Neutrophil (primary cell): ENCODE data around the gene UIMC1.

ENCODE experiments used
- H3K27ac ChIP-seq: fragments of 200-600 bp; sonication (generic); 2 replicates; pipeline ENCODE4 v1.5.1; 2016; ENCODE audit warnings: mild to moderate bottlenecking, moderate library complexity
- H3K27me3 ChIP-seq: fragments of 200-600 bp; sonication (generic); 2 replicates; pipeline ENCODE4 v1.6.0; 2016; ENCODE audit warnings: mild to moderate bottlenecking
- H3K36me3 ChIP-seq: fragments of 200-600 bp; sonication (generic); 2 replicates; pipeline ENCODE4 v1.5.1; 2017
- H3K4me1 ChIP-seq, 2 experiments: fragments of 200-600 bp in 1 of 2; sonication (generic) in 1 of 2; 1 replicate in 1 of 2; 2 replicates in 1 of 2; pipeline versions ENCODE4 v1.5.1 to v1.6.1; 2013 to 2016; ENCODE audit warnings: low read depth in 1 of 2, low read length in 1 of 2, mild to moderate bottlenecking in 1 of 2, moderate library complexity in 1 of 2; ENCODE audit not compliant: control insufficient read depth in 1 of 2, insufficient read depth in 1 of 2
- H3K4me3 ChIP-seq, 2 experiments: fragments of 200-600 bp in 1 of 2; sonication (generic) in 1 of 2; 1 replicate in 1 of 2; 2 replicates in 1 of 2; pipeline ENCODE4 v1.5.1; 2013 to 2016; ENCODE audit warnings: low read depth in 1 of 2, low read length in 1 of 2, mild to moderate bottlenecking in 1 of 2, moderate library complexity in 1 of 2
- H3K9me3 ChIP-seq: fragments of 200-600 bp; sonication (generic); 2 replicates; pipeline ENCODE4 v1.5.1; 2016
- TF ChIP-seq, protein P1 (sequence below): fragments of 200-600 bp; sonication (generic); IDR thresholded peaks from 2 replicates; pipeline ENCODE4 v1.5.1; 2016; ENCODE audit warnings: antibody characterized with exemption

UIMC1 gene

DNA sequence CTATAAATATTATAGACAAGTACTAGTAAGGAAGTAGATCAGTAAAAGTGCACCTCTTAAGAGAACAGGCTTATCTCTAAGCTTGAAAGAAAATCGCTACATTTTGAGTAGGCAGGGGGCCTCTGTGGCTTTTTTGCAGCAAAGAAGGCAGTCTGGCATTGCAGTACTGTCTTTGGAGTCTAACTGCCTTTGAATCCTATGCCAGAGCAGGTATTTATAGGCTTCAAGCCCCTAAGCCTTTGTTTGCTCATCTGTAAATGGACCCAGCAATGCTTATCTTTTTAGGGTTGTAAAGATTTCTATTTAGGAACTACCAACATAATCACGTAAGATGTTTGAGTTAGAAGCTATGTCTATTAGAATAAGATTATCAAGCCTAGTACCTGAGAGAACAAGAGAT, 83.8 kb downstream of the UIMC1 start:
- no peaks in the 10 kb centered on the region for H3K9me3 ChIP-seq
- H3K4me1 ChIP-seq: peaks cover 0 to under 1% of the 10 kb centered on the region in 2 experiments
- H3K27ac ChIP-seq: no peak overlapping the region
- H3K36me3 ChIP-seq: no peaks in the 10 kb centered on the region
- H3K4me3 ChIP-seq: no peak overlapping the region
- H3K27me3 ChIP-seq: no peaks in the 10 kb centered on the region
- TF ChIP-seq, protein P1, sequence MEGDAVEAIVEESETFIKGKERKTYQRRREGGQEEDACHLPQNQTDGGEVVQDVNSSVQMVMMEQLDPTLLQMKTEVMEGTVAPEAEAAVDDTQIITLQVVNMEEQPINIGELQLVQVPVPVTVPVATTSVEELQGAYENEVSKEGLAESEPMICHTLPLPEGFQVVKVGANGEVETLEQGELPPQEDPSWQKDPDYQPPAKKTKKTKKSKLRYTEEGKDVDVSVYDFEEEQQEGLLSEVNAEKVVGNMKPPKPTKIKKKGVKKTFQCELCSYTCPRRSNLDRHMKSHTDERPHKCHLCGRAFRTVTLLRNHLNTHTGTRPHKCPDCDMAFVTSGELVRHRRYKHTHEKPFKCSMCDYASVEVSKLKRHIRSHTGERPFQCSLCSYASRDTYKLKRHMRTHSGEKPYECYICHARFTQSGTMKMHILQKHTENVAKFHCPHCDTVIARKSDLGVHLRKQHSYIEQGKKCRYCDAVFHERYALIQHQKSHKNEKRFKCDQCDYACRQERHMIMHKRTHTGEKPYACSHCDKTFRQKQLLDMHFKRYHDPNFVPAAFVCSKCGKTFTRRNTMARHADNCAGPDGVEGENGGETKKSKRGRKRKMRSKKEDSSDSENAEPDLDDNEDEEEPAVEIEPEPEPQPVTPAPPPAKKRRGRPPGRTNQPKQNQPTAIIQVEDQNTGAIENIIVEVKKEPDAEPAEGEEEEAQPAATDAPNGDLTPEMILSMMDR: no peak

DNA sequence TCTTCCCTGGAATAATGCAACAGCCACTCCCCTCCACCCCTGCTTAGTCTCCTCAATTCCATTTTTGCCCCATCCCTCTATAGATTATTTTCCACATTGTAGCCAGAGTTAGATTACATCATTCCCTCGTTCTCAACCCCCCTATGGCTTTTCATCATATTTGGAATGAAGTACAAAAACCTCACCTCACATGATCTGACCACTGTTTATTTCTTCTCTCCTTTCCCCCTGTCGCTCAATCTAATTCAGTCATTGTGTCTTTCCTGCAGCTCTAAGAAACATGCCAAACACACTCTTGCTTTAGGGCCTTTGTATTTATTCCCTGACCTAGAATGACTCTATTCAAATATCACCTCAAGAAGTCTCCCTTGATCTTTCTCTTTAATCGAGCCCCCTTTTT, 84.9 kb downstream of the UIMC1 start:
- Histone ChIP-seq H3K4me3 (no peak overlapping the region), H3K4me1 (no peaks in the 10 kb centered on the region), H3K9me3 (no peaks in the 10 kb centered on the region), H3K27ac (no peak overlapping the region), H3K36me3 (no peaks in the 10 kb centered on the region), H3K27me3 (no peaks in the 10 kb centered on the region)
- TF ChIP-seq, protein P1: no peak

- Histone ChIP-seq H3K4me1 (no peaks in the 10 kb centered on the region), H3K27ac (no peak overlapping the region), H3K27me3 (no peaks in the 10 kb centered on the region), H3K9me3 (no peaks in the 10 kb centered on the region), H3K4me3 (no peak overlapping the region), H3K36me3 (no peaks in the 10 kb centered on the region)
- TF ChIP-seq, protein P1: no peak
Measured at GRCh38 chr5:176918613-176919012, 88.0 kb downstream of the UIMC1 start.

GRCh38 chr5:176916337-176916736, 90.2 kb downstream of the UIMC1 start:
- no peak overlapping the region for H3K27ac ChIP-seq

GRCh38 chr5:176915906-176916305, 90.7 kb downstream of the UIMC1 start:
- TF ChIP-seq, protein P1: no peak
- H3K36me3 ChIP-seq: no peaks in the 10 kb centered on the region
- H3K4me3 ChIP-seq: no peak overlapping the region
- H3K4me1 ChIP-seq: no peaks in the 10 kb centered on the region
- no peak overlapping the region for H3K27ac ChIP-seq
- no peaks in the 10 kb centered on the region for H3K27me3 ChIP-seq
- no peaks in the 10 kb centered on the region for H3K9me3 ChIP-seq

More at GRCh38 chr5:176916337-176916736, 90.2 kb downstream of the UIMC1 start:
- H3K4me1 ChIP-seq: no peaks in the 10 kb centered on the region
- no peaks in the 10 kb centered on the region for H3K9me3 ChIP-seq
- TF ChIP-seq, protein P1: no peak
- no peaks in the 10 kb centered on the region for H3K27me3 ChIP-seq
- no peaks in the 10 kb centered on the region for H3K36me3 ChIP-seq
- H3K4me3 ChIP-seq: no peak overlapping the region

DNA sequence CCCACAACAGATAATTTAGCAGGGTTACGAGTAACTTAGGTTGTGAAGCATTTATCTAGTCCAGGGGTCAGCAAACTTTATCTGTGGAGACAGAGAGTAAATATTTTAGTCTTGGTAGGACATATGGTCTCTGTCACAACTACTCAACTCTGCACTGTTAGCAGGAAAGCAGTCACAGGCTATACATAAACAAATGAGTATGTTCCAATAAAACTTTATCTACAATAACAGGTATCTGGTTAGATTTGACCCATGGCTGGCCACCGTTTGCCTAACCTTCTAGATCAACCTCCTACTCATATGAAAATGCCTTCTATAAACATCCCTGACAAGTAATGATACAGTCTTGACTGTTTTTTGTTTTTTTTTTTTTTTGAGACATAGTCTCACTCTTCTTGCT, 94.5 kb downstream of the UIMC1 start:
- Histone ChIP-seq H3K27ac (no peak overlapping the region), H3K4me3 (no peak overlapping the region), H3K36me3 (peaks cover 20% of the 10 kb centered on the region), H3K9me3 (no peaks in the 10 kb centered on the region), H3K27me3 (no peaks in the 10 kb centered on the region), H3K4me1 (peaks cover 28 to 34% of the 10 kb centered on the region in 2 experiments)
- TF ChIP-seq, protein P1: no peak
